ENCODE results near the gene RNF150. TPM values are rescaled to one million over a fixed set of nuclear protein-coding genes. Genes with fewer than 3 reads are reported as not detected.

The RNF150 gene
- total RNA-seq, 1 experiment from 2014 or later, result 4.4 TPM

DNA sequence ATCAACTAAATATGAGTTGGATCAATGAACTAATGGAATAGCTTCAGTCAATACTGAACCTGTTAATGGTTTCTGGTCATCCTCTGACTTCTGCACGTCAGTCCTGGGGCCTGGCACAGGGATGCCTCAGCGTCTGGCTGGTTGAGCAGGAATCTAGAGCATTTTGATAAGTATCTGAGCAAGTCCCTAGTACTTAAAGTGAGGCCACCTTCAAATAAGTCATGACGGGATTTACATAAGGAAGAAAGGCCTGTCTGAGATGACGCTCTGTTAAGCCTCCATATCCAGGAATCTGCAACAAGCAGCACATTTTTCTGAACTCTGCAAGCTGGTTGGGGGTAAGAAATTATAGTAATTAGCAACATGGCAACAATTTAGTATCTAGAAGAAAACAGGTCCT is 293.9 kb downstream of the RNF150 start:
- WGBS (ENCODE audit: extremely low coverage, insufficient read length, low lambda C conversion rate), result no CpG with 5 or more reads among the region's 4 CpGs
- no peaks in the 10 kb centered on the region for H3K9me3 ChIP-seq (ENCODE audit: control insufficient read depth, low read depth, low read length)
- H3K56ac ChIP-seq (ENCODE audit: insufficient read length, low read depth, low read length), result no peak overlapping the region
- Mint-ChIP-seq H3K4me1 (peaks cover 5 to 8% of the 10 kb centered on the region in 2 experiments; a peak in 2 of 4 replicates), H3K9me3 (no peaks in the 10 kb centered on the region; a peak in 1 of 5 replicates), H3K4me3 (no peak overlapping the region), H3K36me3 (ENCODE audit: insufficient read depth in 1 of 3, low read depth in 3 of 3) (no peaks in the 10 kb centered on the region), H3K27ac (no peak overlapping the region), H3K27me3 (ENCODE audit: low read depth) (no peaks in the 10 kb centered on the region)
- no peaks in the 10 kb centered on the region for H3K79me2 ChIP-seq (ENCODE audit: insufficient read depth, low read length)
- no peak overlapping the region for H3K18ac ChIP-seq (ENCODE audit: insufficient read length, low read depth, low read length)
- no peak overlapping the region for H2AK5ac ChIP-seq (ENCODE audit: insufficient read length, low read length)
- H2BK120ac ChIP-seq (ENCODE audit: low read depth, low read length, poor library complexity, severe bottlenecking), result no peak overlapping the region
- no peak for DNase-seq
- no peaks in the 10 kb centered on the region for H3K4me1 ChIP-seq (ENCODE audit: insufficient read depth, low read length)
- no peak overlapping the region for H4K5ac ChIP-seq (ENCODE audit: insufficient read length, low read depth, low read length)
- TF ChIP-seq, protein P1, sequence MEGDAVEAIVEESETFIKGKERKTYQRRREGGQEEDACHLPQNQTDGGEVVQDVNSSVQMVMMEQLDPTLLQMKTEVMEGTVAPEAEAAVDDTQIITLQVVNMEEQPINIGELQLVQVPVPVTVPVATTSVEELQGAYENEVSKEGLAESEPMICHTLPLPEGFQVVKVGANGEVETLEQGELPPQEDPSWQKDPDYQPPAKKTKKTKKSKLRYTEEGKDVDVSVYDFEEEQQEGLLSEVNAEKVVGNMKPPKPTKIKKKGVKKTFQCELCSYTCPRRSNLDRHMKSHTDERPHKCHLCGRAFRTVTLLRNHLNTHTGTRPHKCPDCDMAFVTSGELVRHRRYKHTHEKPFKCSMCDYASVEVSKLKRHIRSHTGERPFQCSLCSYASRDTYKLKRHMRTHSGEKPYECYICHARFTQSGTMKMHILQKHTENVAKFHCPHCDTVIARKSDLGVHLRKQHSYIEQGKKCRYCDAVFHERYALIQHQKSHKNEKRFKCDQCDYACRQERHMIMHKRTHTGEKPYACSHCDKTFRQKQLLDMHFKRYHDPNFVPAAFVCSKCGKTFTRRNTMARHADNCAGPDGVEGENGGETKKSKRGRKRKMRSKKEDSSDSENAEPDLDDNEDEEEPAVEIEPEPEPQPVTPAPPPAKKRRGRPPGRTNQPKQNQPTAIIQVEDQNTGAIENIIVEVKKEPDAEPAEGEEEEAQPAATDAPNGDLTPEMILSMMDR (conservative IDR thresholded peaks at IDR 0.05), result no peak
- H3K27ac ChIP-seq (ENCODE audit: insufficient read length, low read depth, low read length), result no peak overlapping the region
- H3T11ph ChIP-seq (ENCODE audit: low read length), result no peak overlapping the region
- no peak overlapping the region for H3K9ac ChIP-seq (ENCODE audit: extremely low read depth, insufficient read length, low read length)
- H3K27me3 ChIP-seq (ENCODE audit: insufficient read depth, low read length), result no peaks in the 10 kb centered on the region
- H4K20me1 ChIP-seq (ENCODE audit: control insufficient read depth, insufficient read depth, insufficient read length), result no peaks in the 10 kb centered on the region
- H3K14ac ChIP-seq (ENCODE audit: insufficient read depth, low read length), result no peak overlapping the region
- H3K4ac ChIP-seq (ENCODE audit: low read depth, low read length), result no peak overlapping the region
- H2BK12ac ChIP-seq (ENCODE audit: insufficient read length, low read depth, low read length), result no peak overlapping the region
- no peaks in the 10 kb centered on the region for H3K23me2 ChIP-seq (ENCODE audit: insufficient read length, low read depth, low read length, poor library complexity, severe bottlenecking)
- no peak overlapping the region for H2BK5ac ChIP-seq (ENCODE audit: insufficient read length, low read length)
- no peak overlapping the region for H2BK15ac ChIP-seq (ENCODE audit: low read depth, low read length)
- H4K8ac ChIP-seq (replicated peaks; ENCODE audit: insufficient read length, low read depth, low read length), result no peak overlapping the region
- H4K91ac ChIP-seq (ENCODE audit: insufficient read length, low read depth, low read length), result no peak overlapping the region
- no peak overlapping the region for H3K4me2 ChIP-seq (ENCODE audit: insufficient read depth, insufficient read length, low read length)
- H2BK20ac ChIP-seq (ENCODE audit: low read depth, low read length, poor library complexity, severe bottlenecking), result no peak overlapping the region
- H3K79me1 ChIP-seq (ENCODE audit: insufficient read depth, low read depth, low read length, poor library complexity, severe bottlenecking), result no peaks in the 10 kb centered on the region
- no peak overlapping the region for H2AFZ ChIP-seq (ENCODE audit: low read length)
- no peak overlapping the region for H3K23ac ChIP-seq (ENCODE audit: insufficient read length, low read depth, low read length)
